Stimulated activated CD4-positive, alpha-beta T cell treated with anti-CD3 and anti-CD28 coated beads, Interleukin-4, amount 100 ng/mL, for 24 hours (primary cell): Measurements from ENCODE around the gene CEP126.

ENCODE experiments used
- DNase-seq: peaks from one replicate; pipeline ENCODE4 v3.0.0-alpha.2; 2020

The CEP126 gene

DNA sequence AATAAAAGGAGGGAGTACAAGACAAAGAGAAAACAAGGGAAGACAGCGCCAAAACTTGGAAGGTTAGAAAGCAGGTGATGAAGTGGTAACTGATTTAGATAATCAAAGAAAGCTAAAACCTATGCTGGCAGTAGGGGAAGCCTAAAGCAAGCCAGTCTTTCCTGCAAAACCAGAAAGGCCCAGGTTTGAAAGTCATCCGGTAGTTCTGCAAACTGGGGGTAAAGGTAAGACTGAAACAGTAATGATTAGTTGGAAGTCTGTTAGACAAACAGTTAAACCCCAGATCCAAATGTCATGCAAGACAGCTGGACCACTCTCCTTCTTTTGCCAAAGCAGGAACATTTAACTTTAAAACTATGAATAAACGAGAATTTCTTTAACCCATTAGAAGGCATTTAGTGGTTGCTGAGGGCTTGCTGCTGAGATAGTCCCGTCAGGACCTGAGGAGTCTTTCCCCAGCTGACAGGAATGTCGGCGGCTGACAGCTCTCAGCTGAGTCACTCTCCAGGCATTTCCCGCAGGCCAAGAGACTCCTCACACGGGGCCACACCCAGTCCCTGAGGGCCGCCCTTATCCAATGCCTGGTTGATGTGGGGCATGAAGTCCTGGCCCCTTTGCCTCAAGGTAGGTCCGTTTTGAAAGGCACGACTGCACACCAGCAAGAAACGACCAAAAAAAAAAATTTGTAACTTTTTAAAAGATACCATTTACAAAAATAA, 96.1 kb downstream of the CEP126 start:
- no peak for DNase-seq

DNA sequence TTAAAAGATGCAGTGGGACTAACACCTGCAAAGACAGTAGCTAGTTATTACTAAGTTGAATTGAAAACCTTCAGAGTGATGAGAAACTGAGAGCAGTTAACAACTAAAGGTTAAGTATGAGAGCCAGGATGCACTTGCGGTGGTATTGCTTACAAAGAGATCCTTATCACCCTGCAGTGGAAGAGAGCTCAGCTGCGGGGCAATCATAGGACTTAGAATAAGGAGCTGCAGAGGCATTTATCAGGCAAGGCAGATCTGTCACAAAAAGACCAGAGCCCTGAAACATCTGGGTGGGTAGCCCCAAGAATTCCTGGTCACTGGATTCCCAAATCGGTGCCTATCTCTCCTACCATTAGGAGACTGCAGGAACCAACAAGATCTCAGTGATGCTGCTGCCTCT, 98.1 kb downstream of the CEP126 start:
- no peak for DNase-seq

DNA sequence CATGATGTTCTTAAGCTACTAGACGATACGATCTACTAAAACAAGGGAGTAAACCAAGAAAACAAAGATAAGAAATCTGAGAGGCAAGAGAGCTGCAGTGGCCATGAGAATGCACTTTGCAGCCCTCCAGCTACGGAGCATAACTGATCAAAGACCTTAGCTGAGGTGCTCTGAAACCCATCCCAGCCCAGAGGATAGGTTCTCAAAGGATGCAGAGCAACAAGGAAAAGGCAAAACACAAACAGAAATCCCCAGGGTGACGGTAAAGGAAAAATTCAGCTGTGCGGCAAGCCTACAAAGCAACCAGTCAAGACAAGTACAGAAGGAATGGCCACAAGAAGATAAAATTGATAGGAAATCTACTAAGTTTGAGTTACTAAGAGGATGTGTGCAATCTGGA, 99.9 kb downstream of the CEP126 start:
- DNase-seq, result no peak

DNA sequence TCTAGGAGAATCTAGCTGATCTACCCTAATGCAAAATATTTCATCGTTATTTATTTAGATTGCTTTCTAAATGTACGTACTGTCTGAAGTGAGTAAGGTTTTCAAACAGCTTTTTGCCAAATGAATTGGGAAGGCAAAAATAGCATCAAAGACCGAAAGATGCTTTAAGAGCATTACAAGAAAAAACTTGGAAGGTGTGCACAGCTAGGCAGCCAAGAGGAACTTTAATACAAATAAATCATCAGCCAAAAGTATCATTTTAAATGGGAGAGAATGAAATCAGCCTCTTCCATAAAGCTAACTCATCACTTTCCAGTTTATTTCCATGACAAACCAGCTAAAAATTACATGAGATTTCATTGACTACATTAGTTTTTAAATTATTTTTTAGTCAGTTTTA, 102.2 kb downstream of the CEP126 start:
- no peak for DNase-seq

DNA sequence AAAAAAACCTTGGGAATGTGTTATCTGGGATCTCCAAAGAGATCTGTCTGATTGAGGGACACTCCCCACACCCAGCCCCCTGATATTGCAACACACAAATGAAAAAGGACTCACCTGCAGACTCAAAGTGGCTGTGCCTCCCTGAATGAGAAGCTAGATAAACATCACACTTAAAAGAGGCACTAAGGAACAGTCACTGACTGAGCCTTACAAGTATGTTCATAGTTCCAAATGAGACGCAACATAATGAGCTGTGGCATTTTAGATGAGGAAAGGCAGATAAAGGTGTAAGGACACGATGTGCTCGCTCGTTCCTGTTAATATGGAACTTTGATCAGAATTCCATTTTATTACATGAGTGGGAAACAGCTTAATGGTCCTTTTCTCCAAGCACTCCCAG, 111.4 kb downstream of the CEP126 start:
- DNase-seq, result no peak

DNA sequence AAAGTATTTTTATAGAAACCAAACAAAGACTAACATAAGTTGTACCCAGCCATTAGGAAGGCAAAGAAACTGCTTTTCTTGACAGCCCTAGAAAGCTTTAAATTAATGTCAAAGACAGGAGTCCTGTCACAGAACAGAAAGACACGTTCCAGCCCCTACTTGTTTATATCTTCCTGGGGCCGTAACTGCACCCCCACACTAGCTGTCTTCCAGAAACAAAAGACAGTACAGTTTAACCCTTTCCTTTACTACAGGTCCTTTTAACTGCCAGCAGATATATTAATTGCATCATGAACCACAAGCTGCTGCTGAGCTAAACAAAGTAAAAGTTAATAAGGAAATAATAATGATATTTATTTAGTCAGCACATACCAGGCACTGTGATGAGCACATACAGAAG, 112.1 kb downstream of the CEP126 start:
- no peak for DNase-seq

DNA sequence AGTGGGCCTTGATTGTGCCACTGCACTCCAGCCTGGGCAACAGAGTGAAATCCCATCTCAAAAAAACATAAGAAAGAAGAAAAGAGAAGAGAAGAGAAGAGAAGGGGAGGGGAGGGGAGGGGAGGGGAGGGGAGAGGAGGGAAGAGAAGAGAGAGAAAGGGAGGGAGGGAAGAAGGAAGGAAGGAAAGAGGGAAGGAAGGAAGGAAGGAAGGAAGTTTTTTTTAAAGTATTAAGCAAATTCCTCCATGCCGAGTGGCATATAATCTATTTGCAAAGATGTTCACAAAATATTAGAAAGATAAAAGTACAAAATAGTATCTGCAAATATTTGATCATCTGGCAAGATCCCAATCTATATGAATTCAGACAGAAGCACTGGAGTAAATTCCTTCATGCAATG, 121.9 kb downstream of the CEP126 start:
- no peak for DNase-seq

DNA sequence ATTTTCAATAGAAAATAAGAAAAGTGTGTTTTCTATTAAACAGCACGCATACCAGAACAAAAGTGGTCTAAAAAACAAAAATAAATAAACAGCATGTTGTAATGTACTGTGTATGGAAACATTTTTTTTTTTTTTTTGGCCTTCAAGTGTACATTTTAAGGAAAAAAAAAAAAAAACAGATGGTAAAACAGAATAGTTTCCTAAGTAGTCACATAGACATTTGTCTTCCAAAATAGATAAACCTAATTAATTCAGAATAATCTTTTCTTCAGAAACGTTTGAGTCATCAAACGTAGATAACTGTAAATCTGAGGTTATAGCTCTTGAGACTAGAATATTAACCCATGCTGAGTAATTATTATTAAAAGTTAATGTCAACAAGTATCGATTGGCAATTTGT, 132.0 kb downstream of the CEP126 start:
- no peak for DNase-seq

DNA sequence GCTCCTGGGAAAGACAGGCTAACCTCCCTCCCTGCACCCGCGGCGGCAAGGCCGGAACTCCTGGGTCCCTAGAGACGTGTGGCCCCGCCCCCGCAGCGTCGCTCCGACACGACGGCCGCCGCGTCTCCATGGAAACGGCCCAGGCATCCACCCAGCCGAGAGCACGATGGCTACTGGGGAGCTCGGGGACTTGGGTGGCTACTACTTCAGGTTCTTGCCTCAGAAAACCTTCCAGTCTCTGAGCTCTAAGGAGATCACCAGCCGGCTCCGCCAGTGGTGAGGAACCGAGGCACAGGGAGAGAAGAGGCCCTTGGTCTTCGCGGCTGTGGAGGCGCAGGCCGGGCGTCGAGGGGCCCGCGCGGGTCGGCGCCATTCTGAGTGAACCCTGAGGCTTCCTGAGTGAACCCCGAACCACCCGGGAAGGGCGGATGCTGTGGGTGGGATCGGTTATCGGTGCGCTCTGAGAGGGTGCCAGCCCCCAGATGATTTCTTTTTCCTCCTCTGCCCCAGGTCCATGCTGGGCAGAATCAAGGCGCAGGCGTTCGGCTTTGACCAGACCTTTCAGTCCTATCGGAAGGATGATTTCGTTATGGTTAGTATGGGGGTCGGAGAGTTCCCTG, 132.6 kb downstream of the CEP126 start, which contains the start of gene CFAP300:
TSS of gene CFAP300 (plus strand) at position 133 of the 620 bp plus-strand sequence. CDS start at position 167, 34 bp downstream.
- DNase-seq, result peak; percentile 39
